ENCODE data around the gene OR10H4.

- TF ChIP-seq CTCF (IDR thresholded peaks at IDR 0.05) (no peak), POLR2A (IDR thresholded peaks at IDR 0.05) (no peak)
These were observed 37.1 kb upstream of the OR10H4 start for GRCh38 chr19:15911599-15912235.

Measured in esophagus squamous epithelium (tissue), 4 donors.